Globus pallidus (tissue), 1 donor: ENCODE data around the gene TIMP1.

Experiments used
- DNase-seq: peaks from one replicate; pipeline ENCODE4 v3.0.0-alpha.2; 2015; ENCODE audit warnings: low spot score

Gene TIMP1

GRCh38 chrX:47605024-47605423 is 22.8 kb downstream of the TIMP1 start:
- no peak for DNase-seq

- no peak for DNase-seq
These were observed 24.9 kb downstream of the TIMP1 start for GRCh38 chrX:47607091-47607490.

DNA sequence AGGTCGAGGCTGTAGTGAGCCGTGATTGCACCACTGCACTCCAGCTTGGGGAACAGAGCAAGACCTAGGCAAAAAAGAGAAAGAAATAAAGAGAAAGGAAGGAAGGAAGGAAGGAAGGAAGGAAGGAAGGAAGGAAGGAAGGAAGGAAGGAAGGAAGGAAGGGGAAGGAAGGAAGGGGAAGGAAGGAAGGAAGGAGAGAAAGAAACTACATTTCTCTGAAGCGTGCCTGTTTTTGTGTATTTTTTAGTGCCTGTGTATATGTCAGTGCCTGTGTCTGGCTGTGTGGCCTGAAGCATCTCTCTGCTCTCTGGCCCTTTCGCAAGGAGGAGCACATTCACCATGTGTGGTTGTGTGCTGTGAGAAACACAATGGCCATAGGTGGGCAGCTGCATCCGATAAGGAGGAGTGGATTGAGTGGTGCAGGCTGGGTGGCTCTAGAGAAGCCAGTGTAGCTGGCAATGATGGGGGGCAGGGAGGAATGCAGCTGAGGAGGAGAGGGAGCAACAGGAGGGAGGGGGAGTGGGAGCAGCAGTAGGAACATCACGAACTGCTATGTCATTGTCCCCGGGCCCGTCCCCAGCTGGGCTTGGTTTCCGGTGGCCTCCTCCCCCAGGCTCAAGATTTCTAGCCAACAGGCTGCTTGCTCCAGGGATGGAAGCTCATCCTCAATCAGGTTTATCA is 26.0 kb downstream of the TIMP1 start:
- DNase-seq = no peak

DNA sequence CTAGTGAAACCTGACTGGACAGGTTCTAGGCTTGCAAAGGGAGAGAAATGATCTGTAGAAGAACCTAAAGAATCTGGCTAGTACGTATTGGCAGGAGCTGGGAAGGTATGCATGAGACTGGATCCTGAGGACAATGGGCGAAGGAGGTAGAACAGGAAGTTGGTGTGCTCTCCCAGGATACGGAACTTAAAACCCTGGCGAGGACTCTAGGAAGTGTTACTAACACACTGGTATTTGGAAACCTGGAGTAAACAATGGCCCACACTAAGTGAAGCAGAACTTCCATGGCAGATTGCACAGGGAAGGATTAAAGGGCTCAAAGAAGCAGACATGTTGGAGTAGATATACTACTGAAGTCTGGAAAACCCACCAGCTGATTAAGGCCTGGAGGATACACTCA is 28.3 kb downstream of the TIMP1 start:
- DNase-seq = no peak

DNA sequence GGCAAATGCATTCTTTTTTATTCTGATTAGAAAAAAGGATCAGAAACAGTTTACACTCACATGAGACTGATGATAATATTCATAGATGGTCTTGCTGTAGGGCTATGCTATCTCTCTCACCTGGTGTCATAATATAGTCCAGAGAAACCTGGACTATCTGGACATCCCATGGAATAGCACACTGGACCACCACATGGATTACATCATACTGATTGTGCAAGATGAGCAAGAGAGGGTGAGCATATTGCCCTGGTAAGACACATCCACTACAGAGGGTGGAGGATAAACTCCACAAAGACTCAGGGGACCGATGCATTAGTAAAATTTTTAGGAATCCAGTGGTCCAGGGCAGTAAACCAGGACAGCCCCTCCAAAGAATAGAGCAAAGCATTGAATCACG is 29.3 kb downstream of the TIMP1 start:
- DNase-seq = no peak

DNA sequence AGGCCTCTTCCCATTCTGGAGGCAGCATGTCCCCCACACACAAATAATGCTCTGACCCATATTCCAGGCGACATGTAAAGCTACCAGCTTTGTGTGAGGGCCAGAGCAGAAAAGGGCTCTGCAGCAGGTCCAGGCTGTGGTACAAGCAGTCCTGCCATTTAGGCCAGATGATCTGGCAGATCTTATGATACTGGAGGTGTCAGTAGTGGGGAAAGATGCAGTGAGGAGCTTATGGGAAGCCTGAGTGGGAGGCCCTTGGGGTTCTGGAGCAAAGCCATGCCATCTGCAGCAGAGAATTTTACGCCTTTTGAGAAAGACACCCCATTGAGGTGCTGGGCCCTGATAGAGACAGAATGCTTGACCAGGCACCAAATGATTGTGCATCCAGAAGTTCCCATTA is 29.7 kb downstream of the TIMP1 start:
- DNase-seq = no peak

- no peak for DNase-seq
These were observed 30.2 kb downstream of the TIMP1 start for GRCh38 chrX:47612418-47612817.

DNA sequence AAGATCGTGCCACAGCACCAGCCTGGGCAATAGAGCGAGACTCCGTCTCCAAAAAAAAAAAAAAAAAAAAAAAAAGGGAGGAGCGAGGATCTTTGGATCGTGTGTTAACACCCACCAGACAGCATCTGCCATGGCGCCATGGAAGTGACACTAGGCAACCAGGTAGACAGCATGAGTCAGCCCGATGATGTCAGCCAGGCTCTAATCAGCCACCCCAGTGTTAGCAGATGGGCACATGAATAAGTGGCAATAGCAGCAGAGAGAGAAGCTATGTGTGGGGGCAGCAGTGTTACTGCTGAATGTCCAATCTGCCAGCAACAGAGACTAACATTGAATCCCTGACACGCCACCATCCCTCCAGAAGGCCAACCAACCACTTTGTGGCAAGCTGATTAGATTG is 30.8 kb downstream of the TIMP1 start:
- no peak for DNase-seq

- no peak for DNase-seq
These were observed 32.4 kb downstream of the TIMP1 start for GRCh38 chrX:47614618-47615017.

GRCh38 chrX:47618923-47619485 is 36.8 kb downstream of the TIMP1 start:
- DNase-seq = no peak

- peak; percentile 76 for DNase-seq
These were observed 37.5 kb downstream of the TIMP1 start, which contains the start of gene SYN1 for GRCh38 chrX:47619486-47620302. TSS of gene SYN1 (minus strand) at chrX:47619857. CDS start at chrX:47619728, 129 bp downstream.

DNA sequence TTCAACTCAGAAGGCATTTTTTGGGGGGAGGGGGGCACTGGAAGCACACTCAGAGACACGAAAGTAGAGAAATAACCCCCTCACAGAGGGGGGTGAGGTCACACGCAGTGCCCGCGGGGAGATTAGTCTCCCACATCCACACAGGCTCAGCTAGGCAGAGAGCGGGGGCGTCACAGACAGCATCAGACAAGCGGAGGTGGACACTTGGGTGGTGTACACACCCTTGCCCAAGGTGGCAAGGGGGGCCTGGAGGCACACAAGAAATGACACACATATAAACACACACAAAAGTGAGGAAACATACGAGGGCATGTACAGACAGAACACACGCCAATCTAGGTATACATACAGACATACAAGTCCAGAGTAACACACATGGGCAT is 38.1 kb downstream of the TIMP1 start:
- no peak for DNase-seq

- no peak for DNase-seq
These were observed 39.6 kb downstream of the TIMP1 start for GRCh38 chrX:47621851-47622250.

GRCh38 chrX:47623540-47624027 is 41.3 kb downstream of the TIMP1 start:
- no peak for DNase-seq

- DNase-seq = no peak
These were observed 43.1 kb downstream of the TIMP1 start for GRCh38 chrX:47625365-47625764.

DNA sequence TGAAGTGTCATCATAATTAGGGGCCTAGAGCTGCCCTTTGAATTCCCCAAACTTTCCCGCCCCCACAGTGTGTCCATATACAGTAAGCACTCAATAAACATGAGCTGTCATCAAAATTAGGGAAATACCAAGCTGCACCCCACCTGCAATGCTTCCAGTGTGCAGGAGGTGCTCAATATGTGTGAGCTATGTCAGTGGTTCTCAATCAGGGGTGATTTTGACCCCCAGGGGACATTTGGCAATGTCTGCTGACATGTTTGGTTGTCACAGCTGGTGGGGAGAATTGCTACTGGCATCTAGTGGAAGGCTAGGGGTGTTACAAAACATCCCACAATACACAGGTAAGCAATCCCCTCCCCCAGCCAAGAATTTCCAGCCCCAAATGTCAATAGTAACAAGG is 46.7 kb downstream of the TIMP1 start:
- DNase-seq = no peak

DNA sequence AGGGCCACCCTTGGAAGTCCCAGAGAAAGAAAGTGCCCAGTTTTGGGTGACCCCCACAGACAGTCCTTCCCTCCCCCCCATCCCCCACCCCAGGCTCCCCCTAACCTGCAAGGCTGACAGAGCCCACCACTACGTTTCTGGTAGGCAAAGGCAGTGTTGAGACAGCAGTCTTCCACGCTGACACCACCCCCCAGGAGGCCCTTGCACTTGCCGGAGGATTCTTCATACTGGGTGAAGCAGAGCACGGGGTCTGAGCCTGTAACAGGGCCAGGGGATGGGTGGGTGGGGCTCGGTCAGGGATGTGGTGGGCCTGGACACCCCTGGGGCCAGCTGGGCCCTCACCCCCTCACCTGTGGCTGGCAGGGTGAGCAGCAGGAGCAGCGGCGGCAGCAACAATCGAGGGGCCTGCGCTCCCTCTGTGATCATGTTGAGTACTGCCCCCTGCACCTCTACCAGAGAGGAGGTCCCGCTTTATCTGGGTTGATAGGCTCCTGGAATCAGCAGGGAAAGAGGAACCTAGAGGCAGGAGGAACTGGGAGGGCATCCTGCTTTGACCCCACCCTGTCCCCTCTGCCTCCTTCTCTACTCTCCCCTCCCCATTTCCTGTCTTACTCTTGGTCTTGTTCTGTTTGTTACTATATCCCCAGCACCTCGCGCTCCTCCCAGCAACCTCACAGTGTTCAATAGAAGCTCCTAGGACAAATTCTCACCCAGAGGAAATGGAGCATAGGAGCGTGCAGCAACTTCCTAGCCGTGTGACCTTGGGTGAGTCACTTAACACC is 47.4 kb downstream of the TIMP1 start, which contains the start of gene CFP:
Gene CFP, minus strand, starts transcription at position 512 of the 782 bp plus-strand sequence. Its CDS starts 86 bp downstream, at position 426.
- DNase-seq = no peak

GRCh38 chrX:47631676-47632075 is 49.4 kb downstream of the TIMP1 start:
- no peak for DNase-seq

DNA sequence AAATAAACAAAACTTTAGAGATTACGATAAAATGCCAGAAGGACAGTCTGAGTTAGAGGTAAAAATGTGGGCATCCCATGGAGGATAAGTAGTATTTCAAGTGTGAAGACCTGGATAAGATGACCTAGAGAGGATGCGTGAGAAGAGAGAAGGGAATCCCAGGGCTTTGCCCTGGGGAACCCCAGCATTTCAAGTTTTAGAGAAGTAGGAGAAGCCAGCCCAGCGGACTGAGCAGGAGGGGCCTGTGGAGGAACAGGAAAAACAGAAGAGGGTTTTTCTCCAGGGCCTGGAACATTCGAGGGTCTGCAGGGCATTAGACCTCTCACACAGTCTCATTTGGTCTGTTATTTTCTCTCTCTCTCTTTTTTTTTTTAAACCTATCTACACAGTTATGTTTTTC is 50.4 kb downstream of the TIMP1 start:
- DNase-seq = no peak

GRCh38 chrX:47633689-47634590 is 51.7 kb downstream of the TIMP1 start:
- no peak for DNase-seq
